GM18868 (cell line): ENCODE results near the gene INPPL1.
"Not testable (repeated sequence)": the region's sequence is repeated elsewhere in the genome, so short reads cannot be mapped to it uniquely, and the experiment has no call there.

Source experiments
- ATAC-seq: cut with Tn5 transposase; IDR thresholded peaks from one replicate; pipeline ENCODE4 v1.9.1; 2021; ENCODE audit warnings: mild to moderate bottlenecking, moderate library complexity; ENCODE audit not compliant: unreplicated experiment

The INPPL1 gene

GRCh38 chr11:72224564-72225410, at the start of gene INPPL1:
Gene INPPL1 (plus strand): TSS chr11:72224767. CDS start chr11:72224985, 218 bp downstream.
- ATAC-seq: no peak

- ATAC-seq: no peak
These were observed 46.9 kb upstream of the INPPL1 start for GRCh38 chr11:72177656-72178055.

GRCh38 chr11:72179049-72179803, 45.3 kb upstream of the INPPL1 start:
- ATAC-seq: no peak

GRCh38 chr11:72179804-72180396, 44.7 kb upstream of the INPPL1 start:
- no peak for ATAC-seq

- ATAC-seq: not testable (repeated sequence)
These were observed 43.5 kb upstream of the INPPL1 start for GRCh38 chr11:72180892-72181552.

GRCh38 chr11:72181553-72181958, 43.0 kb upstream of the INPPL1 start:
- ATAC-seq: not testable (repeated sequence)

- ATAC-seq: no peak
These were observed 36.3 kb upstream of the INPPL1 start for GRCh38 chr11:72188267-72188666.

- no peak for ATAC-seq
These were observed 34.9 kb upstream of the INPPL1 start for GRCh38 chr11:72189455-72190250.

- no peak for ATAC-seq
These were observed 33.9 kb upstream of the INPPL1 start for GRCh38 chr11:72190631-72191071.

- no peak for ATAC-seq
These were observed 32.6 kb upstream of the INPPL1 start, which contains the start of gene FOLR1 for GRCh38 chr11:72191961-72192381. Gene FOLR1 (plus strand): TSS chr11:72192140. CDS start chr11:72192174, 34 bp downstream.

GRCh38 chr11:72195518-72196270, 28.9 kb upstream of the INPPL1 start:
- no peak for ATAC-seq

GRCh38 chr11:72201445-72201844, 23.1 kb upstream of the INPPL1 start:
- not testable (repeated sequence) for ATAC-seq

GRCh38 chr11:72202571-72202970, 22.0 kb upstream of the INPPL1 start:
- ATAC-seq: no peak

- no peak for ATAC-seq
These were observed 21.4 kb upstream of the INPPL1 start for GRCh38 chr11:72203163-72203562.

GRCh38 chr11:72204886-72205285, 19.7 kb upstream of the INPPL1 start:
- ATAC-seq: no peak

- not testable (repeated sequence) for ATAC-seq
These were observed 17.8 kb upstream of the INPPL1 start for GRCh38 chr11:72206794-72207193.

GRCh38 chr11:72208281-72208680, 16.3 kb upstream of the INPPL1 start:
- ATAC-seq: no peak

GRCh38 chr11:72209101-72209500, 15.5 kb upstream of the INPPL1 start:
- ATAC-seq: no peak

GRCh38 chr11:72216638-72217037, 7.9 kb upstream of the INPPL1 start, which contains the start of gene FOLR2:
Gene FOLR2 (plus strand): TSS chr11:72216794. CDS start chr11:72218585, 1,791 bp downstream.
- no peak for ATAC-seq
